ENCODE results near the gene USP6NL. TPM values are rescaled to one million over a fixed set of nuclear protein-coding genes. Genes with fewer than 3 reads are reported as not detected.

USP6NL gene
- total and polyA plus RNA-seq, 10 of the 15 experiments (the other 5 are each of a cell fraction or from before 2014, with no cell fraction given), result 4.0 to 27.7 (median 18.2) TPM

DNA sequence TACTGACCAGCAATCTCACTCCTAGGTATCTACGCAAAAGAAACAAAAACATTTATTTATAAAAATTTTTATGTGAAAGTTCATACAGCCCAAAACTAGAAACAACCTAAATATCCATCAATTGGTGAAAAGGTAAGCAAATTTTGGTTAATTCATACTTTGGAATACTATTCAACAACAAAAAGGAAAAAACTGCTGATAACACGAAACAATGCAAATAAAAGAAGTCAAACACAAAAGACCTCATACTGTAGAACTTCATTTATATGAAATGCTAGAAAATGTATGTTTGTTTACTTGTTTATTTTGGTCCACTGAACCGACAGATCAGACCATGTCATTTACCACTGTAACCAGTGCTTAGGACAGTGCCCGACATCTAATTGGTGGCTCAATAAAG, 60.3 kb downstream of the USP6NL start:
- H3K36me3 ChIP-seq (ENCODE audit: control insufficient read depth in 2 of 2, insufficient read depth in 2 of 2, low read length in 1 of 2), result 0 out of 4 replicates have a peak, but pooled peaks cover 0 to 3% of the 10 kb centered on the region in 2 experiments
- RAD21 ChIA-PET (ENCODE audit: unreplicated experiment), result interaction anchor here (1.8 to 3.2 kb wide), 3 partner anchors 9 to 56 kb away, joined by 7 to 14 read pairs (median 9); no protein-coding TSS in a partner anchor
- H3K9me3 ChIP-seq (replicated peaks; ENCODE audit: control insufficient read depth, insufficient read depth, low read length), result peaks cover 2% of the 10 kb centered on the region; the same call in 2 of the 3 replicates
- FAIRE-seq (no peak), DNase-seq (ENCODE audit: low read depth, low spot score) (no peak), ATAC-seq (no peak)
- no peak overlapping the region for H3K4me3 ChIP-seq
- intact Hi-C loops (cut with micrococcal nuclease; ENCODE audit: unreplicated experiment) (no loop called here), in situ Hi-C loops (cut with MboI) (no loop called here)
- no peak overlapping the region for H2AFZ ChIP-seq (ENCODE audit: control insufficient read depth, low read depth, low read length)
- H3K27me3 ChIP-seq (replicated peaks in 1 of 2; ENCODE audit: control insufficient read depth in 2 of 2, insufficient read depth in 2 of 2, low read length in 1 of 2), result no peaks in the 10 kb centered on the region
- no peak overlapping the region for H3K27ac ChIP-seq (ENCODE audit: control insufficient read depth, insufficient read depth)
- BruUV-seq (replicated peaks), result no TSS peak
- peaks cover 56% of the 10 kb centered on the region for H3K4me1 ChIP-seq (ENCODE audit: control insufficient read depth, insufficient read depth, low read length)
- H3K4me2 ChIP-seq (ENCODE audit: control insufficient read depth, insufficient read depth), result no peak overlapping the region
- peaks cover 79% of the 10 kb centered on the region for H3K79me2 ChIP-seq (ENCODE audit: control insufficient read depth, insufficient read depth, low read length)
- H3K9ac ChIP-seq (ENCODE audit: control insufficient read depth, insufficient read depth, low read length), result no peak overlapping the region
- no peaks in the 10 kb centered on the region for H4K20me1 ChIP-seq (ENCODE audit: control insufficient read depth, insufficient read depth)
- POLR2A ChIA-PET, result no interaction called here
- 86% methylated on average over 4 of the region's 4 CpGs for WGBS (ENCODE audit: insufficient coverage, insufficient replicate concordance, low lambda C conversion rate, missing lambda C conversion rate)
- CTCF ChIA-PET, result interaction anchor here (2.3 kb wide), 1 partner anchor 57 kb away, joined by 10 read pairs; no protein-coding TSS in a partner anchor
- TF ChIP-seq TCF12 (IDR thresholded peaks at IDR 0.05; ENCODE audit: low read depth, low read length), result no peak
- TF ChIP-seq, protein P1, sequence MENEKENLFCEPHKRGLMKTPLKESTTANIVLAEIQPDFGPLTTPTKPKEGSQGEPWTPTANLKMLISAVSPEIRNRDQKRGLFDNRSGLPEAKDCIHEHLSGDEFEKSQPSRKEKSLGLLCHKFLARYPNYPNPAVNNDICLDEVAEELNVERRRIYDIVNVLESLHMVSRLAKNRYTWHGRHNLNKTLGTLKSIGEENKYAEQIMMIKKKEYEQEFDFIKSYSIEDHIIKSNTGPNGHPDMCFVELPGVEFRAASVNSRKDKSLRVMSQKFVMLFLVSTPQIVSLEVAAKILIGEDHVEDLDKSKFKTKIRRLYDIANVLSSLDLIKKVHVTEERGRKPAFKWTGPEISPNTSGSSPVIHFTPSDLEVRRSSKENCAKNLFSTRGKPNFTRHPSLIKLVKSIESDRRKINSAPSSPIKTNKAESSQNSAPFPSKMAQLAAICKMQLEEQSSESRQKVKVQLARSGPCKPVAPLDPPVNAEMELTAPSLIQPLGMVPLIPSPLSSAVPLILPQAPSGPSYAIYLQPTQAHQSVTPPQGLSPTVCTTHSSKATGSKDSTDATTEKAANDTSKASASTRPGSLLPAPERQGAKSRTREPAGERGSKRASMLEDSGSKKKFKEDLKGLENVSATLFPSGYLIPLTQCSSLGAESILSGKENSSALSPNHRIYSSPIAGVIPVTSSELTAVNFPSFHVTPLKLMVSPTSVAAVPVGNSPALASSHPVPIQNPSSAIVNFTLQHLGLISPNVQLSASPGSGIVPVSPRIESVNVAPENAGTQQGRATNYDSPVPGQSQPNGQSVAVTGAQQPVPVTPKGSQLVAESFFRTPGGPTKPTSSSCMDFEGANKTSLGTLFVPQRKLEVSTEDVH (IDR thresholded peaks at IDR 0.05; ENCODE audit: low read depth, partially characterized antibody), result no peak
- SMC1A ChIA-PET (ENCODE audit: uncharacterized antibody, unreplicated experiment), result interaction anchor here (1.4 to 2.5 kb wide), 4 partner anchors 10 to 22 kb away, joined by 5 to 10 read pairs (median 7); no protein-coding TSS in a partner anchor

DNA sequence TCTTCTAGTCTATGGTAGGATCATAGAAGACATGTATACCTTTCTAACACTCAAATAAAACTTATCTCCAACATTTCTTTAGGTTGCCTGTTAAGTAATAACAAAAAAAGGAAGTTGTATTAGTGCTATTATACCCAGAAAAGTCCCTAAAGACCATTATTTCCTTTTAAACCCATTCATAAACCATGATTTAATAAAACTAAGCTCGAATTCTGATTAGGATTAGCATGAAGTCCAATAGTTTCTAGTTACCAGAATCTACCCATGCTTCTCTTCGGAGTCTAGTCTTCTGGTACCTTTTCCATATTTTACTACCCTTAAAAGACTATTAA, 62.7 kb downstream of the USP6NL start:
- H3K9ac ChIP-seq (ENCODE audit: control insufficient read depth, insufficient read depth, low read length), result no peak overlapping the region
- H3K9me3 ChIP-seq (replicated peaks; ENCODE audit: control insufficient read depth, insufficient read depth, low read length), result peaks cover 2% of the 10 kb centered on the region; the same call in 2 of the 3 replicates
- POLR2A ChIA-PET, result interaction anchor here (0.7 to 1.8 kb wide), 4 partner anchors 9 to 137 kb away, joined by 3 to 4 read pairs (median 4); no protein-coding TSS in a partner anchor
- CTCF ChIA-PET, result interaction anchor here (0.7 to 2.0 kb wide), 9 partner anchors 10 to 209 kb away, joined by 3 to 7 read pairs (median 5); no protein-coding TSS in a partner anchor
- H3K4me1 ChIP-seq (ENCODE audit: control insufficient read depth, insufficient read depth, low read length), result peaks cover 42% of the 10 kb centered on the region
- in situ Hi-C loops (cut with MboI), result no loop called here
- no TSS peak for BruUV-seq (replicated peaks)
- H3K36me3 ChIP-seq (ENCODE audit: control insufficient read depth in 2 of 2, insufficient read depth in 2 of 2, low read length in 1 of 2), result peaks cover 0 to 8% of the 10 kb centered on the region in 2 experiments; a peak in 1 of 4 replicates
- H4K20me1 ChIP-seq (ENCODE audit: control insufficient read depth, insufficient read depth), result no peaks in the 10 kb centered on the region
- intact Hi-C loops (cut with micrococcal nuclease; ENCODE audit: unreplicated experiment), result no loop called here
- peak; percentile 51 for ATAC-seq
- RAD21 ChIA-PET (ENCODE audit: unreplicated experiment), result interaction anchor here (0.9 to 3.2 kb wide), 10 partner anchors 10 to 64 kb away, joined by 3 to 14 read pairs (median 3); no protein-coding TSS in a partner anchor
- peaks cover 76% of the 10 kb centered on the region for H3K79me2 ChIP-seq (ENCODE audit: control insufficient read depth, insufficient read depth, low read length)
- H3K4me2 ChIP-seq (ENCODE audit: control insufficient read depth, insufficient read depth), result peak overlapping the region; percentile 56
- peak overlapping the region; percentile 57 for H3K27ac ChIP-seq (ENCODE audit: control insufficient read depth, insufficient read depth)
- H2AFZ ChIP-seq (ENCODE audit: control insufficient read depth, low read depth, low read length), result no peak overlapping the region
- no peaks in the 10 kb centered on the region for H3K27me3 ChIP-seq (replicated peaks in 1 of 2; ENCODE audit: control insufficient read depth in 2 of 2, insufficient read depth in 2 of 2, low read length in 1 of 2)
- no peak overlapping the region for H3K4me3 ChIP-seq
- no peak for FAIRE-seq
- SMC1A ChIA-PET (ENCODE audit: uncharacterized antibody, unreplicated experiment), result interaction anchor here (0.8 to 3.4 kb wide), 17 partner anchors 9 to 209 kb away, joined by 3 to 21 read pairs (median 4); no protein-coding TSS in a partner anchor
- DNase-seq (ENCODE audit: low read depth, low spot score), result no peak
- WGBS (ENCODE audit: insufficient coverage, insufficient replicate concordance, low lambda C conversion rate, missing lambda C conversion rate), result 19% methylated on average over 2 of the region's 2 CpGs
- TF ChIP-seq CHD1 (IDR thresholded peaks at IDR 0.05; ENCODE audit: low read depth, low read length), result no peak
- no peak for TF ChIP-seq NFYB (IDR thresholded peaks at IDR 0.05; ENCODE audit: insufficient read depth, low read depth, low read length)
- 0 out of 2 replicates have a peak, but pooled peaks have one; percentile 16 for TF ChIP-seq MTA2 (IDR thresholded peaks at IDR 0.05; ENCODE audit: low read depth)
- TF ChIP-seq, protein P2, sequence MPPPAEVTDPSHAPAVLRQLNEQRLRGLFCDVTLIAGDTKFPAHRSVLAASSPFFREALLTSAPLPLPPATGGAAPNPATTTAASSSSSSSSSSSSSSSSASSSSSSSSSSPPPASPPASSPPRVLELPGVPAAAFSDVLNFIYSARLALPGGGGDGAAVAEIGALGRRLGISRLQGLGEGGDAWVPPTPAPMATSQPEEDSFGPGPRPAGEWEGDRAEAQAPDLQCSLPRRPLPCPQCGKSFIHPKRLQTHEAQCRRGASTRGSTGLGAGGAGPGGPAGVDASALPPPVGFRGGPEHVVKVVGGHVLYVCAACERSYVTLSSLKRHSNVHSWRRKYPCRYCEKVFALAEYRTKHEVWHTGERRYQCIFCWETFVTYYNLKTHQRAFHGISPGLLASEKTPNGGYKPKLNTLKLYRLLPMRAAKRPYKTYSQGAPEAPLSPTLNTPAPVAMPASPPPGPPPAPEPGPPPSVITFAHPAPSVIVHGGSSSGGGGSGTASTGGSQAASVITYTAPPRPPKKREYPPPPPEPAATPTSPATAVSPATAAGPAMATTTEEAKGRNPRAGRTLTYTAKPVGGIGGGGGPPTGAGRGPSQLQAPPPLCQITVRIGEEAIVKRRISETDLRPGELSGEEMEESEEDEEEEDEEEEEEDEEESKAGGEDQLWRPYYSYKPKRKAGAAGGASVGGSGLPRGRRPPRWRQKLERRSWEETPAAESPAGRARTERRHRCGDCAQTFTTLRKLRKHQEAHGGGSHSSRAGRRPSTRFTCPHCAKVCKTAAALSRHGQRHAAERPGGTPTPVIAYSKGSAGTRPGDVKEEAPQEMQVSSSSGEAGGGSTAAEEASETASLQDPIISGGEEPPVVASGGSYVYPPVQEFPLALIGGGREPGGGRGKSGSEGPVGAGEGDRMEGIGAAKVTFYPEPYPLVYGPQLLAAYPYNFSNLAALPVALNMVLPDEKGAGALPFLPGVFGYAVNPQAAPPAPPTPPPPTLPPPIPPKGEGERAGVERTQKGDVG (CRISPR knock-in tag; IDR thresholded peaks at IDR 0.05), result no peak
- TF ChIP-seq JUNB (IDR thresholded peaks at IDR 0.05), result 0 out of 2 replicates have a peak, but pooled peaks have one; percentile 6
- TF ChIP-seq EED (IDR thresholded peaks at IDR 0.05; ENCODE audit: low read depth), result no peak

All from GM12878 (cell line).